Uterus (tissue), 2 donors: ENCODE data around the gene PRRT4.

Experiments used
- CTCF ChIP-seq, 4 experiments: fragments of 200-600 bp in 2 of 4; fragments of 450-650 bp in 2 of 4; sonication (generic) in 2 of 4; IDR thresholded peaks; one replicate each; pipeline ENCODE4 v1.5.1; 2016 to 2019; ENCODE audit warnings: antibody characterized with exemption in 4 of 4, mild to moderate bottlenecking in 2 of 4, moderate library complexity in 1 of 4
- POLR2A ChIP-seq, 2 donors: fragments of 450-650 bp; IDR thresholded peaks; one replicate each; pipeline ENCODE4 v1.6.1; 2016; ENCODE audit warnings: antibody characterized with exemption in 2 of 2, mild to moderate bottlenecking in 1 of 2, moderate library complexity in 1 of 2

DNA sequence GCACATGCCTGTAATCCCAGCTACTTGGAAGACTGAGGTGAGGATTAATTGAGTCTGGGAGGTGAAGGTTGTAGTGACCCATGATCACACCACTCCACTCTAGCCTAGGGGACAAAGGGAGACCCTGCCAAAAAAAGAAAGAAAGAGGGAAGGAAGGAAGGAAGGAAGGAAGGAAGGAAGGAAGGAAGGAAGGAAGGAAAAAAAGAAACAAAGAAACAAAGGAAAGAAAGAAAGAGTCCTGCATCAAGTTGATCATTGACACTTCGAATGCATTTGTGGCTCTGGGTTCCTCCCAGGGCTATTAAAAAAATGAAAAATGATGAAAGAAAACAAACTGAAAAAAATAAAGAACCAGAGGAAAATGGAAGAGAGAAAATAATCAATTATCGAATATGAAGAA is 3.9 kb upstream of the PRRT4 start:
- TF ChIP-seq CTCF (IDR thresholded peaks at IDR 0.05) (no peak), POLR2A (IDR thresholded peaks at IDR 0.05) (no peak)
